GM21576 (cell line): ENCODE data around the gene PAMR1.

Experiments used
- ATAC-seq: cut with Tn5 transposase; IDR thresholded peaks from one replicate; pipeline ENCODE4 v1.9.1; 2021; ENCODE audit warnings: mild to moderate bottlenecking, moderate library complexity; ENCODE audit not compliant: unreplicated experiment

Gene PAMR1

GRCh38 chr11:35407041-35407440, 118.4 kb downstream of the PAMR1 start:
- no peak for ATAC-seq

GRCh38 chr11:35404388-35404775, 121.0 kb downstream of the PAMR1 start:
- ATAC-seq, result no peak

GRCh38 chr11:35403765-35404387, 121.5 kb downstream of the PAMR1 start:
- ATAC-seq, result no peak

- no peak for ATAC-seq
Observed at GRCh38 chr11:35402751-35403660, 122.4 kb downstream of the PAMR1 start.

- ATAC-seq, result no peak
Observed at GRCh38 chr11:35398881-35399280, 126.5 kb downstream of the PAMR1 start.

GRCh38 chr11:35394941-35395340, 130.5 kb downstream of the PAMR1 start:
- no peak for ATAC-seq

GRCh38 chr11:35393098-35393497, 132.3 kb downstream of the PAMR1 start:
- no peak for ATAC-seq

GRCh38 chr11:35391922-35392688, 133.3 kb downstream of the PAMR1 start:
- ATAC-seq, result peak; percentile 45

- peak; percentile 83 for ATAC-seq
Observed at GRCh38 chr11:35390737-35391682, 134.4 kb downstream of the PAMR1 start.

- ATAC-seq, result no peak
Observed at GRCh38 chr11:35389897-35390465, 135.4 kb downstream of the PAMR1 start.

- no peak for ATAC-seq
Observed at GRCh38 chr11:35389112-35389511, 136.3 kb downstream of the PAMR1 start.

GRCh38 chr11:35388061-35388460, 137.4 kb downstream of the PAMR1 start:
- ATAC-seq, result no peak

- ATAC-seq, result no peak
Observed at GRCh38 chr11:35387111-35387982, 138.1 kb downstream of the PAMR1 start.

- no peak for ATAC-seq
Observed at GRCh38 chr11:35383953-35384352, 141.5 kb downstream of the PAMR1 start.
